ENCODE results near the gene KIF3B. TPM values are rescaled to one million over a fixed set of nuclear protein-coding genes. Genes with fewer than 3 reads are reported as not detected.
A peak's percentile ranks its signal among the peaks of the same experiment; 100 is the strongest.

The KIF3B gene
- polyA plus RNA-seq, 1 donor (not counting 4 experiments of a cell fraction or from before 2014, with no cell fraction given) = 20.3 TPM

- H3K9ac ChIP-seq (ENCODE audit: control insufficient read depth, extremely low read depth, insufficient read depth, low read length) = no peak overlapping the region
- H3K9me3 ChIP-seq (ENCODE audit: control insufficient read depth, low read depth, low read length) = no peaks in the 10 kb centered on the region
- H3K4me1 ChIP-seq (ENCODE audit: control insufficient read depth, extremely low read depth, insufficient read depth, low read length) = no peaks in the 10 kb centered on the region
- no peaks in the 10 kb centered on the region for H3K27me3 ChIP-seq (ENCODE audit: control insufficient read depth, extremely low read depth, insufficient read depth, low read length)
- H2AFZ ChIP-seq (ENCODE audit: control insufficient read depth, low read length) = no peak overlapping the region
- no peak for TF ChIP-seq EZH2 (IDR thresholded peaks at IDR 0.05; ENCODE audit: low read length)
- TF ChIP-seq CTCF (optimal IDR thresholded peaks at IDR 0.05 in 1 of 3, IDR thresholded peaks at IDR 0.05 in 1 of 3, conservative IDR thresholded peaks at IDR 0.05 in 1 of 3; ENCODE audit: extremely low read depth in 1 of 3, insufficient read depth in 2 of 3, low read length in 3 of 3) = no peak
- no peaks in the 10 kb centered on the region for H3K9me1 ChIP-seq (ENCODE audit: control insufficient read depth, extremely low read depth, insufficient read depth, low read length)
- peaks cover 12% of the 10 kb centered on the region for H3K79me2 ChIP-seq (ENCODE audit: control insufficient read depth, insufficient read depth, low read length)
- FAIRE-seq (no peak), DNase-seq (ENCODE audit: low read depth, low spot score) (no peak)
- no peaks in the 10 kb centered on the region for H4K20me1 ChIP-seq (ENCODE audit: control insufficient read depth, extremely low read depth, insufficient read depth, low read length)
- no peak overlapping the region for H3K4me2 ChIP-seq (ENCODE audit: control insufficient read depth, extremely low read depth, insufficient read depth, low read depth, low read length)
- no peak overlapping the region for H3K27ac ChIP-seq (ENCODE audit: control insufficient read depth, insufficient read depth, low read length)
- H3K4me3 ChIP-seq (ENCODE audit: control insufficient read depth in 2 of 3, extremely low read depth in 1 of 3, insufficient read depth in 2 of 3, low read depth in 1 of 3, low read length in 3 of 3) = no peak overlapping the region
- dilution Hi-C loops (cut with MboI; ENCODE audit: extremely low pct_ligation_motif_present, low sequenced_read_pairs) = no loop called here
- no peaks in the 10 kb centered on the region for H3K36me3 ChIP-seq (ENCODE audit: control insufficient read depth in 2 of 2, extremely low read depth in 1 of 2, insufficient read depth in 2 of 2, low read length in 2 of 2)
Observed at GRCh38 chr20:32296412-32296811, 19.0 kb downstream of the KIF3B start.

- FAIRE-seq = peak; percentile 56
- H3K4me2 ChIP-seq (ENCODE audit: control insufficient read depth, extremely low read depth, insufficient read depth, low read depth, low read length) = no peak overlapping the region
Observed at GRCh38 chr20:32296819-32297420, 19.5 kb downstream of the KIF3B start.

More at GRCh38 chr20:32296819-32297420, 19.5 kb downstream of the KIF3B start:
- no peak for DNase-seq (ENCODE audit: low read depth, low spot score)
- no peak for TF ChIP-seq CTCF (optimal IDR thresholded peaks at IDR 0.05 in 1 of 3, IDR thresholded peaks at IDR 0.05 in 1 of 3, conservative IDR thresholded peaks at IDR 0.05 in 1 of 3; ENCODE audit: extremely low read depth in 1 of 3, insufficient read depth in 2 of 3, low read length in 3 of 3)
- TF ChIP-seq EZH2 (IDR thresholded peaks at IDR 0.05; ENCODE audit: low read length) = no peak
- H3K27me3 ChIP-seq (ENCODE audit: control insufficient read depth, extremely low read depth, insufficient read depth, low read length) = no peaks in the 10 kb centered on the region
- peaks cover 12% of the 10 kb centered on the region for H3K79me2 ChIP-seq (ENCODE audit: control insufficient read depth, insufficient read depth, low read length)
- no peaks in the 10 kb centered on the region for H3K36me3 ChIP-seq (ENCODE audit: control insufficient read depth in 2 of 2, extremely low read depth in 1 of 2, insufficient read depth in 2 of 2, low read length in 2 of 2)
- no peak overlapping the region for H3K27ac ChIP-seq (ENCODE audit: control insufficient read depth, insufficient read depth, low read length)
- no peaks in the 10 kb centered on the region for H3K9me1 ChIP-seq (ENCODE audit: control insufficient read depth, extremely low read depth, insufficient read depth, low read length)
- dilution Hi-C loops (cut with MboI; ENCODE audit: extremely low pct_ligation_motif_present, low sequenced_read_pairs) = no loop called here
- no peak overlapping the region for H2AFZ ChIP-seq (ENCODE audit: control insufficient read depth, low read length)
- H4K20me1 ChIP-seq (ENCODE audit: control insufficient read depth, extremely low read depth, insufficient read depth, low read length) = no peaks in the 10 kb centered on the region
- H3K4me3 ChIP-seq (ENCODE audit: control insufficient read depth in 2 of 3, extremely low read depth in 1 of 3, insufficient read depth in 2 of 3, low read depth in 1 of 3, low read length in 3 of 3) = no peak overlapping the region
- H3K4me1 ChIP-seq (ENCODE audit: control insufficient read depth, extremely low read depth, insufficient read depth, low read length) = no peaks in the 10 kb centered on the region
- no peak overlapping the region for H3K9ac ChIP-seq (ENCODE audit: control insufficient read depth, extremely low read depth, insufficient read depth, low read length)
- no peaks in the 10 kb centered on the region for H3K9me3 ChIP-seq (ENCODE audit: control insufficient read depth, low read depth, low read length)

Measured in keratinocyte (primary cell).